H1 (cell line): Measurements from ENCODE around the gene AGPAT3. TPM values are rescaled to one million over a fixed set of nuclear protein-coding genes. Genes with fewer than 3 reads are reported as not detected.

Experiments used
- CTCF ChIA-PET: fragments of 300-600 bp; sonication (Branson Sonifier 250); formaldehyde crosslinking; loops from one replicate; lab custom pipeline; 2021; ENCODE audit not compliant: partially characterized antibody; lab: Charles Lee
- POLR2A ChIA-PET: fragments of 300-600 bp; sonication (Branson Sonifier 250); formaldehyde crosslinking; loops from one replicate; lab custom pipeline; 2021; ENCODE audit warnings: inconsistent platforms; ENCODE audit not compliant: partially characterized antibody; lab: Charles Lee
- DNase-seq, 2 experiments: peaks; one replicate each; pipeline versions ENCODE4 v3.0.0 to v3.0.0-alpha.2; 2010 to 2022; ENCODE audit warnings: low spot score in 2 of 2, low read depth in 1 of 2, mixed read lengths in 1 of 2
- FAIRE-seq: peaks from 2 replicates; lab custom pipeline; 2011; peaks lifted over from hg19 to GRCh38; lab: Jason Lieb, UNC
- H2AFZ ChIP-seq: 2 replicates; pipeline ENCODE4 v1.8.1; 2012; ENCODE audit warnings: low read length, inconsistent platforms
- H2AK5ac ChIP-seq: 2 replicates; pipeline ENCODE4 v1.6.1; 2013; ENCODE audit warnings: low read depth, low read length
- H2BK120ac ChIP-seq: replicated peaks from 2 replicates; pipeline ENCODE3; 2013; ENCODE audit warnings: low read depth, low read length, inconsistent platforms
- H2BK12ac ChIP-seq: 2 replicates; pipeline ENCODE4 v1.6.1; 2013; ENCODE audit warnings: low read depth, low read length
- H2BK15ac ChIP-seq: 2 replicates; pipeline ENCODE4 v1.6.1; 2013; ENCODE audit warnings: low read length
- H2BK20ac ChIP-seq: 2 replicates; pipeline ENCODE4 v1.6.1; 2013; ENCODE audit warnings: low read length
- H2BK5ac ChIP-seq: 2 replicates; pipeline ENCODE4 v1.6.1; 2013; ENCODE audit warnings: low read depth, low read length
- H3K14ac ChIP-seq: 2 replicates; pipeline ENCODE4 v1.6.1; 2013; ENCODE audit warnings: inconsistent platforms; ENCODE audit not compliant: insufficient read length
- H3K18ac ChIP-seq: 2 replicates; pipeline ENCODE4 v1.6.1; 2013; ENCODE audit warnings: low read length; ENCODE audit errors: extremely low read depth
- H3K23ac ChIP-seq: 2 replicates; pipeline ENCODE4 v1.6.1; 2013; ENCODE audit warnings: inconsistent platforms; ENCODE audit not compliant: insufficient read length
- H3K23me2 ChIP-seq: 2 replicates; pipeline ENCODE4 v1.6.1; 2013; ENCODE audit warnings: low read depth, low read length
- H3K27ac ChIP-seq: 2 replicates; pipeline ENCODE4 v1.6.1; 2011; ENCODE audit warnings: low read depth, low read length, inconsistent platforms
- H3K27me3 ChIP-seq, 4 experiments: replicated peaks in 1 of 4; 1 replicate in 1 of 4; 2 replicates in 3 of 4; pipeline versions ENCODE4 v1.6.1 to v1.8.1; 2011 to 2013; ENCODE audit warnings: low read length in 3 of 4, mild to moderate bottlenecking in 3 of 4, inconsistent platforms in 2 of 4, mixed read lengths in 2 of 4, moderate library complexity in 1 of 4; ENCODE audit not compliant: control insufficient read depth in 3 of 4, insufficient read depth in 3 of 4; ENCODE audit errors: extremely low read depth in 1 of 4
- H3K36me3 ChIP-seq, 4 experiments: 2 replicates each; pipeline versions ENCODE4 v1.6.1 to v1.8.1; 2011 to 2013; ENCODE audit warnings: mild to moderate bottlenecking in 4 of 4, low read length in 3 of 4, moderate library complexity in 2 of 4, control low read depth in 1 of 4, inconsistent platforms in 1 of 4; ENCODE audit not compliant: insufficient read depth in 4 of 4, control insufficient read depth in 2 of 4
- H3K4ac ChIP-seq: replicated peaks from 2 replicates; pipeline ENCODE3; 2013; ENCODE audit warnings: low read length, low read depth, mixed read lengths, inconsistent platforms; ENCODE audit not compliant: insufficient read length
- H3K4me1 ChIP-seq, 4 experiments: replicated peaks in 1 of 4; 1 replicate in 1 of 4; 2 replicates in 3 of 4; pipeline versions ENCODE4 v1.6.1 to v1.8.1; 2011 to 2013; ENCODE audit warnings: low read length in 3 of 4, inconsistent platforms in 2 of 4, mixed read lengths in 1 of 4; ENCODE audit not compliant: insufficient read depth in 4 of 4, control insufficient read depth in 3 of 4
- H3K4me2 ChIP-seq, 2 experiments: 2 replicates each; pipeline versions ENCODE4 v1.6.1 to v1.8.1; 2011 to 2013; ENCODE audit warnings: low read depth in 2 of 2, low read length in 2 of 2, control low read depth in 1 of 2, inconsistent platforms in 1 of 2, mild to moderate bottlenecking in 1 of 2; ENCODE audit not compliant: insufficient read depth in 1 of 2
- H3K4me3 ChIP-seq, 4 experiments: fragments of 200-600, 300-600 bp in 1 of 4; sonication (generic), shearing (Covaris generic), sonication (Bioruptor Twin) in 1 of 4; 2 replicates each; pipeline versions ENCODE4 v1.5.1 to v1.8.1; 2011 to 2016; ENCODE audit warnings: low read length in 4 of 4, low read depth in 3 of 4, control low read depth in 2 of 4, inconsistent platforms in 2 of 4, mild to moderate bottlenecking in 2 of 4, mixed read lengths in 1 of 4, moderate library complexity in 1 of 4; ENCODE audit not compliant: insufficient read depth in 2 of 4; ENCODE audit errors: extremely low read depth in 1 of 4
- H3K56ac ChIP-seq: replicated peaks from 2 replicates; pipeline ENCODE3; 2013; ENCODE audit warnings: low read depth, mild to moderate bottlenecking, mixed read lengths, low read length, inconsistent platforms; ENCODE audit not compliant: insufficient read length
- H3K79me1 ChIP-seq: 2 replicates; pipeline ENCODE4 v1.6.1; 2013; ENCODE audit warnings: low read depth, low read length, control low read depth
- H3K79me2 ChIP-seq, 2 experiments: 2 replicates each; pipeline versions ENCODE4 v1.6.1 to v1.8.1; 2012 to 2013; ENCODE audit warnings: low read length in 2 of 2, mild to moderate bottlenecking in 2 of 2, inconsistent platforms in 1 of 2; ENCODE audit not compliant: insufficient read depth in 2 of 2, control insufficient read depth in 1 of 2
- H3K9ac ChIP-seq, 4 experiments: replicated peaks in 1 of 4; 1 replicate in 1 of 4; 2 replicates in 3 of 4; pipeline versions ENCODE4 v1.6.1 to v1.8.1; 2011 to 2013; ENCODE audit warnings: low read depth in 3 of 4, low read length in 3 of 4, control low read depth in 2 of 4, mild to moderate bottlenecking in 2 of 4, moderate library complexity in 2 of 4, inconsistent platforms in 1 of 4; ENCODE audit errors: extremely low read depth in 1 of 4
- H3K9me3 ChIP-seq, 2 experiments: 2 replicates each; pipeline versions ENCODE4 v1.6.1 to v1.8.1; 2012 to 2013; ENCODE audit warnings: mild to moderate bottlenecking in 2 of 2, moderate library complexity in 2 of 2, control low read depth in 1 of 2, inconsistent platforms in 1 of 2, low read depth in 1 of 2, low read length in 1 of 2, mixed read lengths in 1 of 2; ENCODE audit not compliant: insufficient read depth in 2 of 2
- H4K20me1 ChIP-seq, 2 experiments: replicated peaks in 1 of 2; 2 replicates each; pipeline versions ENCODE3 to v1.8.1; 2011 to 2013; ENCODE audit warnings: inconsistent platforms in 2 of 2, low read length in 2 of 2, mild to moderate bottlenecking in 1 of 2; ENCODE audit not compliant: insufficient read depth in 2 of 2, control insufficient read depth in 1 of 2
- H4K5ac ChIP-seq: 2 replicates; pipeline ENCODE4 v1.6.1; 2013; ENCODE audit warnings: low read length, low read depth, mixed read lengths, inconsistent platforms; ENCODE audit not compliant: insufficient read length
- H4K8ac ChIP-seq: 2 replicates; pipeline ENCODE4 v1.8.0; 2013; ENCODE audit warnings: mild to moderate bottlenecking, moderate library complexity, low read length, inconsistent platforms; ENCODE audit not compliant: insufficient read depth; ENCODE audit errors: extremely low read depth
- H4K91ac ChIP-seq: replicated peaks from 2 replicates; pipeline ENCODE3; 2013; ENCODE audit warnings: low read length, mixed read lengths, inconsistent platforms; ENCODE audit not compliant: insufficient read length
- CTCF ChIP-seq, 3 experiments: IDR thresholded peaks; 1 replicate in 2 of 3; 2 replicates in 1 of 3; pipeline versions ENCODE4 v1.5.1 to v1.6.1; 2011; ENCODE audit warnings: low read length in 3 of 3, mild to moderate bottlenecking in 3 of 3, inconsistent platforms in 2 of 3, low read depth in 1 of 3, moderate library complexity in 1 of 3; ENCODE audit not compliant: insufficient read depth in 1 of 3; ENCODE audit errors: control extremely low read depth in 1 of 3
- E2F6 ChIP-seq: IDR thresholded peaks from 2 replicates; pipeline ENCODE4 v1.6.1; 2012; ENCODE audit warnings: inconsistent platforms
- EGR1 ChIP-seq: IDR thresholded peaks from 2 replicates; pipeline ENCODE4 v1.6.1; 2011; ENCODE audit warnings: low read depth, low read length, borderline replicate concordance
- KDM5A ChIP-seq: fragments of 200-600 bp; IDR thresholded peaks from 2 replicates; pipeline ENCODE4 v1.7.1; 2012; ENCODE audit warnings: mild to moderate bottlenecking, low read length, inconsistent platforms, mixed read lengths
- RNF2 ChIP-seq: fragments of 200-900, 300-1000 bp; sonication (generic); IDR thresholded peaks from 2 replicates; pipeline ENCODE4 v1.7.1; 2016; ENCODE audit warnings: borderline replicate concordance, low read depth, mild to moderate bottlenecking, antibody characterized with exemption, low read length; ENCODE audit not compliant: poor library complexity, severe bottlenecking; ENCODE audit errors: missing control alignments
- SAP30 ChIP-seq: fragments of 300-600 bp; sonication (generic); IDR thresholded peaks from 2 replicates; pipeline ENCODE4 v1.7.1; 2012; ENCODE audit warnings: low read length, moderate library complexity, mild to moderate bottlenecking, inconsistent platforms; ENCODE audit not compliant: insufficient read depth, insufficient replicate concordance
- SP4 ChIP-seq: IDR thresholded peaks from 2 replicates; pipeline ENCODE4 v1.6.1; 2012; ENCODE audit warnings: low read length, inconsistent platforms
- SRF ChIP-seq: IDR thresholded peaks from 2 replicates; pipeline ENCODE4 v1.6.1; 2011; ENCODE audit warnings: mild to moderate bottlenecking, low read depth, low read length, moderate library complexity
- TEAD4 ChIP-seq: IDR thresholded peaks from 2 replicates; pipeline ENCODE4 v1.6.1; 2012; ENCODE audit warnings: low read depth, low read length, inconsistent platforms, mixed read lengths
- WGBS, 2 experiments: shearing (Covaris generic) in 1 of 2; methylation state at CpG; one replicate each; pipeline versions ENCODE4 v1.1.6 to v1.1.7; 2013 to 2015; ENCODE audit warnings: low lambda C conversion rate in 2 of 2, mixed read lengths in 2 of 2, inconsistent platforms in 1 of 2, low coverage in 1 of 2, missing lambda C conversion rate in 1 of 2; ENCODE audit not compliant: insufficient replicate concordance in 2 of 2, insufficient coverage in 1 of 2, insufficient read length in 1 of 2; ENCODE audit errors: extremely low coverage in 1 of 2, missing lambda C conversion rate in 1 of 2; 5-methylcytosine and 5-hydroxymethylcytosine counted together
- polyA plus RNA-seq, 7 experiments: library from polyadenylated mRNA; depleted of rRNA in 3 of 7; stranded (reverse) in 5 of 7; unstranded in 2 of 7; fragments of >200 nt in 5 of 7; fragments of 200-250 nt in 2 of 7; gene quantifications; 1 replicate in 5 of 7; 2 replicates in 1 of 7; 4 replicates in 1 of 7; pipeline versions ENCODE4 v1.2.1 to v1.2.3, GENCODE V29; 2011 to 2013; ENCODE audit warnings: missing spikeins in 2 of 7, mixed read lengths in 2 of 7
- total RNA-seq: library from RNA; stranded (reverse); fragmentation: NEBNext Ultra II Directional; extraction: Animal tissue kit (Norgen Biotek cat#: 25700); gene quantifications from 2 replicates; pipeline ENCODE4 v1.2.1, GENCODE V29; 2021

AGPAT3 gene
- total and polyA plus RNA-seq, 2 of the 8 experiments (the other 6 are each of a cell fraction or from before 2014, with no cell fraction given), result 5.8 to 7.3 TPM

GRCh38 chr21:43912500-43912899, 47.5 kb downstream of the AGPAT3 start:
- H3K27me3 ChIP-seq, result no peaks in the 10 kb centered on the region
- ChIA-PET CTCF (interaction anchor here (0.7 to 1.1 kb wide), 2 partner anchors 21 to 28 kb away, joined by 3 to 4 read pairs; no protein-coding TSS in a partner anchor), POLR2A (no interaction called here)
- H3K14ac ChIP-seq, result no peak overlapping the region
- no peak overlapping the region for H3K4me2 ChIP-seq
- H4K5ac ChIP-seq, result no peak overlapping the region
- no peaks in the 10 kb centered on the region for H3K36me3 ChIP-seq
- H3K79me1 ChIP-seq, result no peaks in the 10 kb centered on the region
- TF ChIP-seq RNF2 (no peak), SRF (no peak), E2F6 (no peak), SP4 (no peak), SAP30 (no peak), TEAD4 (no peak), CTCF (IDR thresholded peaks at IDR 0.05; ENCODE audit: control extremely low read depth in 1 of 3, insufficient read depth in 1 of 3, low read depth in 1 of 3, low read length in 3 of 3) (no peak), EGR1 (no peak), KDM5A (no peak)
- no peak overlapping the region for H3K9ac ChIP-seq
- H2BK5ac ChIP-seq, result no peak overlapping the region
- no peak overlapping the region for H3K56ac ChIP-seq
- FAIRE-seq (no peak), DNase-seq (no peak)
- H2AFZ ChIP-seq, result no peak overlapping the region
- 91% methylated on average over 9 of the region's 9 CpGs; no CpG with 5 or more reads in 1 of the 2 experiments for WGBS, 2 experiments
- H4K91ac ChIP-seq, result no peak overlapping the region
- no peaks in the 10 kb centered on the region for H4K20me1 ChIP-seq
- no peak overlapping the region for H2BK120ac ChIP-seq
- no peak overlapping the region for H3K27ac ChIP-seq
- no peaks in the 10 kb centered on the region for H3K23me2 ChIP-seq
- no peak overlapping the region for H2BK15ac ChIP-seq
- no peak overlapping the region for H2BK20ac ChIP-seq
- no peak overlapping the region for H3K18ac ChIP-seq
- H2AK5ac ChIP-seq, result no peak overlapping the region
- H3K4me1 ChIP-seq, result peaks cover 0 to 6% (median 0%) of the 10 kb centered on the region in 4 experiments; a peak in 1 of 7 replicates
- H4K8ac ChIP-seq, result no peak overlapping the region
- H2BK12ac ChIP-seq, result no peak overlapping the region
- H3K79me2 ChIP-seq, result no peaks in the 10 kb centered on the region
- H3K4me3 ChIP-seq, result no peak overlapping the region
- no peak overlapping the region for H3K4ac ChIP-seq
- H3K9me3 ChIP-seq, result no peaks in the 10 kb centered on the region
- H3K23ac ChIP-seq, result no peak overlapping the region
